H1 (cell line): ENCODE measurements around the gene TTC32.

Experiments used
- ATF2 ChIP-seq: IDR thresholded peaks from 2 replicates; pipeline ENCODE4 v1.6.1; 2012; ENCODE audit warnings: low read length, inconsistent platforms
- ATF3 ChIP-seq: IDR thresholded peaks from 2 replicates; pipeline ENCODE4 v1.6.1; 2011; ENCODE audit warnings: low read depth, mild to moderate bottlenecking, low read length; ENCODE audit not compliant: insufficient read depth
- CTCF ChIP-seq, 3 experiments: IDR thresholded peaks; 1 replicate in 2 of 3; 2 replicates in 1 of 3; pipeline versions ENCODE4 v1.5.1 to v1.6.1; 2011; ENCODE audit warnings: low read length in 3 of 3, mild to moderate bottlenecking in 3 of 3, inconsistent platforms in 2 of 3, low read depth in 1 of 3, moderate library complexity in 1 of 3; ENCODE audit not compliant: insufficient read depth in 1 of 3; ENCODE audit errors: control extremely low read depth in 1 of 3
- ZNF274 ChIP-seq: IDR thresholded peaks from 2 replicates; pipeline ENCODE4 v1.7.0; 2012; ENCODE audit warnings: low read length, borderline replicate concordance; ENCODE audit errors: extremely low read depth

- no peak for TF ChIP-seq ZNF274
- TF ChIP-seq ATF2 = 0 out of 2 replicates have a peak, but pooled peaks have one; percentile 34
- TF ChIP-seq ATF3 = 0 out of 2 replicates have a peak, but pooled peaks have one; percentile 10
- peak; percentile 80 to 95 (median 91) for TF ChIP-seq CTCF (IDR thresholded peaks at IDR 0.05; ENCODE audit: control extremely low read depth in 1 of 3, insufficient read depth in 1 of 3, low read depth in 1 of 3, low read length in 3 of 3)
Observed at GRCh38 chr2:19863303-19864041, 38.3 kb downstream of the TTC32 start.
